Ureter (tissue), 1 donor: Measurements from ENCODE around the gene UXS1. TPM values are rescaled to one million over a fixed set of nuclear protein-coding genes. Genes with fewer than 3 reads are reported as not detected.

Source experiments
- DNase-seq: peaks from one replicate; pipeline ENCODE4 v3.0.0-alpha.2; 2020; ENCODE audit warnings: low spot score
- total RNA-seq: library from RNA; stranded (reverse); gene quantifications from one replicate; pipeline ENCODE4 v1.2.4, GENCODE V29; 2023
- donor health status: DM: yes; HTN: yes; CAD: no.

Gene UXS1
- total RNA-seq, 1 donor from 2014 or later, result 62.2 TPM

- peak; percentile 72 for DNase-seq
Observed at GRCh38 chr2:106161938-106162820, 31.9 kb downstream of the UXS1 start.

GRCh38 chr2:106161341-106161740 is 32.8 kb downstream of the UXS1 start:
- no peak for DNase-seq

- DNase-seq, result no peak
Observed at GRCh38 chr2:106160786-106161261, 33.3 kb downstream of the UXS1 start.

GRCh38 chr2:106159866-106160785 is 34.0 kb downstream of the UXS1 start:
- DNase-seq, result no peak

DNA sequence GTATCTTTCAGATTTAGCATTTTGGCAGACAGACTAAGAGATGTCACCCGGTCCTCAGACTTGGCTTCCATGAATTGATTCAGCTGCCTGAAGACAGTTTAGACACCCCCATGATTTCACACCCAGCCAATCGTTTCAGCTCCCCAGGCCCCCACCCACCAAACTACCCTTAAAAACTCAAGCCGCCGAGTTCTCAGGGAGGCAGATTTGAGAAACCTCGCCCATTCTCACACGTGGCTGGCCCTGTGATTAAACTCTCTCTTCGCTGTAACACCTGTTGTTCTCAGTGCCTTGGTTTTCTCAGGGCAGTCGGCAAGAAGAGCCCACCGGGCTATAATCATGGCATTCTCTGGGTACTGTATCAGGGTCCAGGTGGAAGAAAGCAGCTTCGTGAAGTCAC is 35.2 kb downstream of the UXS1 start:
- DNase-seq, result no peak

DNA sequence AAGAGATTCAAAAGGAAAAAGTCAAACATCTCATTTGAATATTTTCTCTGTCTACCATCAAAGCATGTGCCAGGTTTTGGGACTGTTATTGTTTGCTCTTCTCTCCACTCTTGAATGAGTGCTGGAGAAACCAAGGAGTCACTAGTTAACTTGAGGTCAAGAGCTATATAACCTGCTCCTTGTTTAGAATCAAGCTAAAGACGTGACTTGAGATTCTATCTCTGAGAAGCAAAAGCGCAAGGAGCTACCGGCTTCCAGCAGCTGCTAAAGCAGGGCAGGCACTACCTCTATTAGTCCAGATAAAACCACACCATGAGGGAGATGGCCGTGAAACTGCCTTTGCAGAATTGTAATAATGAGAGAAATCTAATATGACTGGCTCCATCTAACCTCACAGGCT is 36.0 kb downstream of the UXS1 start:
- no peak for DNase-seq

GRCh38 chr2:106157416-106157815 is 36.7 kb downstream of the UXS1 start:
- no peak for DNase-seq

DNA sequence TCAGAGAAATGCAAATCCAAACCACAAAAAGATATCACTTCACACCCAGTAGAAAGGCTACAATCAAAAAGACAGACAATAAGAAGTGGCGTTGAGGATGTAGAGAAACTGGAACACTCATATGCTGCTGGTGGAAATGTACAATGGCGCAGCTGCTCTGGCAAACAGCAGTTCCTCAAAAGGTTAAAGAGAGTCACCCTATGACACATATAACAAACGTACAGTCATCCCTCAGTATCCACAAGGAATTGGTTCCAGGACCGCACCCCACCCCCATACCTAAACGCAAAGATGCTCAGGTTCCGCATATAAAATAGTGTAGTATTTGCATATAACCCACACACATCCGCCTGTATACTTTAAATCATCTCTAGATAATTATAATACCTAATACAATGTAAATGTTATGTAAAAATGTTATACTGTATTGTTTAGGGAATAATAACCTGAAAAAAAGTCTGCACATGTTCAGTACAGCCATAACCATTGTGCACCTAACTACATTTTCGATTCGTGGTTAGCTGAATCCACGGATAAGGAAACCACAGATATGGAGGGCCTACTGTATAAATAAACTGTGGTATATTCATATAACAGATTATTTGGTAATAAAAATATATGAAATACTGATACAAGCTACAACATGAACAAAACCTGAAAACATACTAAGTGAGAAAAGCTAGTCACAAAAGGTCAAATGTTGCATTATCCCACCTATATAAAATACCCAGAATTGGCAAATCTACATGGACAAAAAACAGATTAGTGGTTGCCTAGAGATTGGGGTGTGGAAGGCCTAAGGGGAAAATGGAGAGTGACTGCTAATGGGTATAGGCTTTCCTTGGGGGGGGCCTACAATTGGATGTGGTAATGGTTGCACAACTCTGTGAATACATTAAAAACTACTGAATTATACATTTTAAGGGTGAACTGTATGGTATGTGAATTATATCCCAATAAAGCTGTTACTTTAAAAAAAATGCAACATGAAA is 37.5 kb downstream of the UXS1 start:
- no peak for DNase-seq

DNA sequence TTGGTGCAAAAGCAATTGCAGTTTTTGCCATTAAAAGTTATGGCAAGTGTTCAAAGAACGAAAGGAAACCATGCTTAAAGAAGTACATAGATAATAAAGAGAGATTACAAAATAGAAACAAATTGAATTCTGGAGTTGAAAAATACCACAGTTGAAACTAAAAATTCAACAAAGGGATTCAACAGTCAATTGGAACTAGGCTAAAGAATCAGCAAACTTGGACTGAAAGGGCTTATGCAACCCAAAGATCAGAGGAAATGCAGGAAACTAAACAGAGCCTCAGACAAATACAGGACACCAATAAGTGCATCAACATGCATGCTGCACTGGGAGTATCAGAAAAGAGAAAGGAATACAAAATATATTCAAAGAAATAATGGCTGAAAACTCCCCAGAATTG is 40.3 kb downstream of the UXS1 start:
- DNase-seq, result no peak

- DNase-seq, result no peak
Observed at GRCh38 chr2:106147665-106148064, 46.4 kb downstream of the UXS1 start.

GRCh38 chr2:106147159-106147558 is 46.9 kb downstream of the UXS1 start:
- no peak for DNase-seq

DNA sequence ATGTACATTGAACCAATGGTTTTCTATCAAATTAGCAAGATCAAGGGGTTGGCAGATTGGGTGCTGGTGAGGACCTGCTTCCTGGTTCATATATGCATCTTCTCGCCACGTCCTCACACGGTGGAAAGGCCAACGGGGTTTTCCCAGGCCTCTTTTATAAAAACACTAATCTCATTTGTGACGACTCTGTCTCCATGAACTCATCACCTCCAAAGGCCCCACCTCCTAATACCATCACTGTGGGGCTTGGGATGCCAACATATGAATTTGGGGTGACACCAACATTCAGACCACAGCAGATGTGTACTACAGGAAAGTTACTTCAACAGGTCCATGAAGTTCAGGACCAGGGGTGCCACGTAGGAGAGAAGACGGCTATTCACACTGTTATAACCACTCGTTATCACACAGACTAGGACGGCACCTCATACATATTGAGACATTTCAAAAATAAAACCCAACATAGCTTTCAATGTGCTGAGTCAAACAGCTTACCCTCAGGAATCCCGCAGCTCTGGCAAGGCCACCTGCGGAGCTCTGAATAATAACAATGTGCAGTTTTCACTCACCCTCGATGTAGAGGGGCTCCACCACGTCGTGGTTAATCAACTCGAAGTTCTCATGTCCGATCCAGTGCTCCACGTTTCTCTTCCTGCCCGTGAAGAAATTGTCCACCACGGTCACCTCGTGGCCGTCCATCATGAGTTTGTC is 49.3 kb downstream of the UXS1 start:
- DNase-seq, result no peak

- no peak for DNase-seq
Observed at GRCh38 chr2:106143495-106144215, 50.4 kb downstream of the UXS1 start.

DNA sequence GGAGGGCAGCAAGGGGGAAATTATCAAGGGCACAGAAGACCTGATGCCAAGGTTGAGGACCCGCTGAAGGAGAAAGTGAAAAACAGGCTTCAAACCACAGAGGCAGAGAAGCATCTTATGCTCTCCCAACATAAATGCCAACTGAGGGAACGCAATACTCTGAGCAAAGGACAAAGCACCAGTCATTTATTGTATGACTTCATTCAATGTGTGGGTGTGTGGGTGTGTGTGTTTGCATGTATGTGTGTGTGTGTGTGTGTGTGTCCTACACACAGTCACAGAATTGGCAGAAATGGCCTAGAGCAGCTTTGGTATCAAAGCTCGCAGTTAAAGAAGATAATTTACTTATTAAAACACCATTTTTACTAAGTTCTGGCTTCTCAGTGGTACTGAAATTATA is 51.4 kb downstream of the UXS1 start:
- DNase-seq, result no peak

DNA sequence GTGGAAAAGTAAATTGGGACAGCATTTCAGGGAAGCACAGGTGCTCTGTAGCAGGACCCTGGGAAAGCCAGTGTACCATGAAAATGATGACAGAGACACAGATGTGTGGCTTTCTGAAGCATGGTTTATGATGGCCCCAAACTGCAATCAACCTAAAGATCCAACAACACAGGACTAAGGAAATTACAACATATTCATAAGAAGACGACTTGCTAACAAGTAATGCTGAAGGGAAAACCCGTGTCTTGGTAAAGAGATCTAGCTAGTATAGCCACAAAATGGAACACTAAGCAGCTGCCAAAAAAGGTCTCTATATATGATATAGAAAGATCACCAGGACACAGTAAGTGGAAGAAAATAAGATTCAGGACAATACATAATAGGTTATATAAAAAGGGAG is 53.2 kb downstream of the UXS1 start:
- no peak for DNase-seq

GRCh38 chr2:106140113-106140512 is 54.0 kb downstream of the UXS1 start:
- DNase-seq, result no peak

DNA sequence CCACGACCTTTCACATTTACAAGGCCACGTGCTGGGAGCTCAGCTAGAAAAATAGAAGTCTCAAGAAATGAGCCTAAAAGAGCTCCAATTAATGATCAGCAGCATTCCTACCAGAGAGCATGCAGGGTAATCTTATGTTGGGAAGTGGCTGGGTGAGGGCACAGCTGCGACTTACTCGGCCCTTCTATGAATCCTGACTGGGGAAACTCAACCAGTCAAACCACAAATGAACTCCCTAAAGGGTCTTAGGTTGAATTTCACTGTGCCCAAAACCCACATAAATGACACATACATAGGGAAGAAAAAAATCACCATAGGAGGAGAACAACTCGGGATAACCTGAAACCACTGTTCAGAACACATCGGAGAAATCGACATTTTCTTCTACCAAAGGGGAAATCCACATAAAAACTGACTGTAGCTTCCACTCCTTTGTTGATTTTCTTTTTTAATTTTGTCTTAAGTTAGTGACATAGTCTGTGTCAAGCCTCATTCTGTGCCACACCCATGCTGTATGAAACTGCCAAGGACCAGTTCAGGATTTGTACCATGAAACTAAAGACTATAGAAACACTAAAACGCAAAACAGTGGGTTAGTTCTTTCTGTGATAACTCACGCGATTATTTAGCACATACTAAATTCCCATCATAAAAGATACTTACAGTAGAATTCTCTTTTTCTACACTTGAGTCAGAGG is 54.7 kb downstream of the UXS1 start:
- no peak for DNase-seq

DNA sequence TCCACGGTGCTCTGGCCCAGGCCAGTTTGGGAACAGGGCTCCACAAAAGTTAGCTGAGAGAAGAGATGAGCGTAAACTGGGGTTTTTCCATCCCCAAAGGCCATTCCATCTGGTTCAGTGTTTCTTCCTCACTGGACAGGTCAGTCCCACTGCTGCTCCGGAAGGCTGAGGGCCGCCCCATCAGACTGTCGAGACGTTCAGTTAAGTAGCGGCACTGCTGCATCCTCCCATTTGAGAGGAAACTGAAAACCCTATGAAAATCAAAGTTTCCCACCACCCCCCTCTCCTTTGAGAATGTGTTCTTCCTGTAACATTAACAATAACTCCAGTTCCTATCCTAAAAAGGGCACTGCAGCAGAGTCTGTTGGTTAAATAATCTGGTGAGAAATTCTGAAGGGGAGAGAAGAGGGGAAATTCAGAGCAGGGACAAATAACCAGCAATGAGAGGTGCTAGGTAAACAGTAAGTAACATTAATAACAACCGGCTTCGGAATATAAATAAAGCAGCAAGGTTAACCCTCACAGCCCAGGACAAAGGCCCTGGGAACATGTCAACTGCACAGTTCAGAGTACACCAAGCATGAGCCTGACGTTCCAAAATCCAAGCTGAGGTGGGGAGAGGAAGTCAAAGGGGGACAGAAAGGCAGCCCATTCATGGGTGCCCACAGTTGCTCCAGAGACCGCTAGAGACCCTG is 55.4 kb downstream of the UXS1 start:
- DNase-seq, result no peak
